ENCODE data around the gene TEX44.

- TF ChIP-seq CTCF (IDR thresholded peaks at IDR 0.05; ENCODE audit: low read length) = peak; percentile 96
- no peak for TF ChIP-seq EZH2 (IDR thresholded peaks at IDR 0.05; ENCODE audit: borderline replicate concordance, low read length)
Observed at GRCh38 chr2:231612456-231613330, 20.0 kb downstream of the TEX44 start.
